ENCODE data around the gene MAGEA1. TPM values are rescaled to one million over a fixed set of nuclear protein-coding genes. Genes with fewer than 3 reads are reported as not detected.
"Not testable (repeated sequence)": the region's sequence is repeated elsewhere in the genome, so short reads cannot be mapped to it uniquely, and the experiment has no call there.

MAGEA1 gene
- total and polyA plus RNA-seq, 2 donors (not counting 1 experiment from before 2014, with no cell fraction given), result not detected

DNA sequence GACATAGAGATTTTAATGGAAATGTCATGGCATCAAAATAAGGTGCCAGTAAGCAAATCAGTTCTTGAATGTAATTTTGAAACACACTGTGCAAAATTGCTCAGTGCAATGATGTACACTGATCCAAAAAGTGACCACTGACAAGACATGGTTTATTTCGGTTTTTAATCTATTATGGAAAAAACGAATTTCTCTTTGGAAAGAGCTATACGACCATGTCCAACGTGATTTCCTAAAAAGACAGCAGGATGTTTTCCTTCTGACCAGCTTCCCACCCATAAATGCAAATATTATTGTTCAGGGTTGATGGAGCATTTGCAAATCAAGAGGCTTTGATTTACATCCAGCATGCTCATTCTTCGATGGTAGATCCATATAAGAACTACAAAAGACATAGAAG is 17.1 kb upstream of the MAGEA1 start:
- no peak overlapping the region for H3K4me3 Mint-ChIP-seq
- ChIA-PET CTCF (no interaction called here), POLR2A (no interaction called here)
- intact Hi-C loops (cut with micrococcal nuclease), result no loop called here
- H3K27me3 ChIP-seq (replicated peaks in 1 of 4; ENCODE audit: control extremely low read depth in 1 of 4, control insufficient read depth in 3 of 4, insufficient read depth in 4 of 4, low read length in 3 of 4), result peaks cover 0 to 3% (median 0%) of the 10 kb centered on the region in 4 experiments
- H3K9me3 Mint-ChIP-seq (ENCODE audit: insufficient read depth), result no peaks in the 10 kb centered on the region
- no peaks in the 10 kb centered on the region for H3K9me3 ChIP-seq (ENCODE audit: control extremely low read depth in 1 of 3, control insufficient read depth in 2 of 3, insufficient read depth in 1 of 3, low read length in 2 of 3)
- no peaks in the 10 kb centered on the region for H3K4me1 Mint-ChIP-seq
- no peak overlapping the region for H3K4me3 ChIP-seq (ENCODE audit: control extremely low read depth in 1 of 5, extremely low read depth in 1 of 5, insufficient read depth in 1 of 5, low read depth in 2 of 5, low read length in 4 of 5)
- WGBS (ENCODE audit: insufficient coverage), result no CpG with 5 or more reads among the region's 5 CpGs
- DNase-seq, result no peak
- H4K20me1 ChIP-seq (ENCODE audit: control insufficient read depth, insufficient read depth, low read length, poor library complexity, severe bottlenecking), result no peaks in the 10 kb centered on the region
- peaks cover 14% of the 10 kb centered on the region for H3K27me3 Mint-ChIP-seq
- H3K36me3 ChIP-seq (replicated peaks in 1 of 2; ENCODE audit: control extremely low read depth in 1 of 2, control insufficient read depth in 1 of 2, extremely low read depth in 1 of 2, insufficient read depth in 2 of 2, low read length in 1 of 2), result no peaks in the 10 kb centered on the region
- H3K4me1 ChIP-seq (ENCODE audit: control insufficient read depth in 2 of 2, insufficient read depth in 2 of 2, low read length in 2 of 2), result no peaks in the 10 kb centered on the region
- H3K79me2 ChIP-seq (ENCODE audit: control insufficient read depth, insufficient read depth, low read length), result no peaks in the 10 kb centered on the region
- no peak overlapping the region for H3K4me2 ChIP-seq (replicated peaks; ENCODE audit: low read depth, low read length, poor library complexity, severe bottlenecking)
- H3K27ac Mint-ChIP-seq, result no peak overlapping the region
- no peak for ATAC-seq (ENCODE audit: low read depth)
- H3K27ac ChIP-seq (ENCODE audit: low read length in 2 of 2), result no peak overlapping the region
- no peak for TF ChIP-seq EZH2 (IDR thresholded peaks at IDR 0.05; ENCODE audit: borderline replicate concordance, insufficient read depth, low read depth, low read length, poor library complexity, severe bottlenecking)
- TF ChIP-seq, protein P1, sequence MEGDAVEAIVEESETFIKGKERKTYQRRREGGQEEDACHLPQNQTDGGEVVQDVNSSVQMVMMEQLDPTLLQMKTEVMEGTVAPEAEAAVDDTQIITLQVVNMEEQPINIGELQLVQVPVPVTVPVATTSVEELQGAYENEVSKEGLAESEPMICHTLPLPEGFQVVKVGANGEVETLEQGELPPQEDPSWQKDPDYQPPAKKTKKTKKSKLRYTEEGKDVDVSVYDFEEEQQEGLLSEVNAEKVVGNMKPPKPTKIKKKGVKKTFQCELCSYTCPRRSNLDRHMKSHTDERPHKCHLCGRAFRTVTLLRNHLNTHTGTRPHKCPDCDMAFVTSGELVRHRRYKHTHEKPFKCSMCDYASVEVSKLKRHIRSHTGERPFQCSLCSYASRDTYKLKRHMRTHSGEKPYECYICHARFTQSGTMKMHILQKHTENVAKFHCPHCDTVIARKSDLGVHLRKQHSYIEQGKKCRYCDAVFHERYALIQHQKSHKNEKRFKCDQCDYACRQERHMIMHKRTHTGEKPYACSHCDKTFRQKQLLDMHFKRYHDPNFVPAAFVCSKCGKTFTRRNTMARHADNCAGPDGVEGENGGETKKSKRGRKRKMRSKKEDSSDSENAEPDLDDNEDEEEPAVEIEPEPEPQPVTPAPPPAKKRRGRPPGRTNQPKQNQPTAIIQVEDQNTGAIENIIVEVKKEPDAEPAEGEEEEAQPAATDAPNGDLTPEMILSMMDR (IDR thresholded peaks at IDR 0.05), result no peak
- no peak overlapping the region for H2AFZ ChIP-seq (ENCODE audit: insufficient read depth, low read depth, low read length, poor library complexity, severe bottlenecking)
- no peak overlapping the region for H3K9ac ChIP-seq (ENCODE audit: low read length)

DNA sequence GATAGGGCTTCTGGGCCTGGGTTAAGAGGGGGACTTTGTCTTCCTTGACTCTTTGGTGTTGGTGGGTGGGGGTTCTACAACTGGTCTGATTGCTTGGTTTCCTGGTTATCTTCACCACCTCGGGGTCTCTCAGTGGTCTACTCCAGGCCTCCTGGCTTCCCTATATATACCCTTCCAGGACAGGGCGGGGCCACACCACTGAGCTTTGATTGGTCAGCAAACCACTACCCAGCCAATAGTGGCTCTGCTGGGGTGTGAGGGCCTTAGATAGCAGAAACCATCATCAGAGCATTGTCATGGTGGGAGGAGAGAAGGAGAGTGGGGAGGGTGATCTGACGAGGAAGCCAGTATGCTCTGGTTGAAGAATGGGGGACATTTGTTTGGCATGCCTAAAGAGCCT is 14.4 kb upstream of the MAGEA1 start:
- H3K4me1 ChIP-seq (ENCODE audit: control insufficient read depth in 2 of 2, insufficient read depth in 2 of 2, low read length in 2 of 2), result no peaks in the 10 kb centered on the region
- H3K9ac ChIP-seq (ENCODE audit: low read length), result no peak overlapping the region
- no peaks in the 10 kb centered on the region for H4K20me1 ChIP-seq (ENCODE audit: control insufficient read depth, insufficient read depth, low read length, poor library complexity, severe bottlenecking)
- CTCF ChIA-PET, result no interaction called here
- H3K36me3 ChIP-seq (replicated peaks in 1 of 2; ENCODE audit: control extremely low read depth in 1 of 2, control insufficient read depth in 1 of 2, extremely low read depth in 1 of 2, insufficient read depth in 2 of 2, low read length in 1 of 2), result no peaks in the 10 kb centered on the region
- no peak overlapping the region for H3K27ac ChIP-seq (ENCODE audit: low read length in 2 of 2)
- H3K9me3 ChIP-seq (ENCODE audit: control extremely low read depth in 1 of 3, control insufficient read depth in 2 of 3, insufficient read depth in 1 of 3, low read length in 2 of 3), result no peaks in the 10 kb centered on the region
- H3K27me3 ChIP-seq (replicated peaks in 1 of 4; ENCODE audit: control extremely low read depth in 1 of 4, control insufficient read depth in 3 of 4, insufficient read depth in 4 of 4, low read length in 3 of 4), result peaks cover 0 to 3% (median 0%) of the 10 kb centered on the region in 4 experiments
- H3K79me2 ChIP-seq (ENCODE audit: control insufficient read depth, insufficient read depth, low read length), result no peaks in the 10 kb centered on the region
- intact Hi-C loops (cut with micrococcal nuclease), result no loop called here
- H3K4me1 Mint-ChIP-seq, result no peaks in the 10 kb centered on the region
- 100% methylated on average over 1 of the region's 3 CpGs for WGBS (ENCODE audit: insufficient coverage)
- H3K27me3 Mint-ChIP-seq, result peaks cover 13% of the 10 kb centered on the region
- DNase-seq (no peak), ATAC-seq (ENCODE audit: low read depth) (no peak)
- no peak overlapping the region for H3K27ac Mint-ChIP-seq
- no peak overlapping the region for H3K4me3 Mint-ChIP-seq
- TF ChIP-seq EZH2 (IDR thresholded peaks at IDR 0.05; ENCODE audit: borderline replicate concordance, insufficient read depth, low read depth, low read length, poor library complexity, severe bottlenecking), result no peak
- TF ChIP-seq, protein P1 (IDR thresholded peaks at IDR 0.05), result no peak
- POLR2A ChIA-PET, result no interaction called here
- no peak overlapping the region for H3K4me3 ChIP-seq (ENCODE audit: control extremely low read depth in 1 of 5, extremely low read depth in 1 of 5, insufficient read depth in 1 of 5, low read depth in 2 of 5, low read length in 4 of 5)
- no peak overlapping the region for H3K4me2 ChIP-seq (replicated peaks; ENCODE audit: low read depth, low read length, poor library complexity, severe bottlenecking)
- H2AFZ ChIP-seq (ENCODE audit: insufficient read depth, low read depth, low read length, poor library complexity, severe bottlenecking), result no peak overlapping the region
- no peaks in the 10 kb centered on the region for H3K9me3 Mint-ChIP-seq (ENCODE audit: insufficient read depth)

DNA sequence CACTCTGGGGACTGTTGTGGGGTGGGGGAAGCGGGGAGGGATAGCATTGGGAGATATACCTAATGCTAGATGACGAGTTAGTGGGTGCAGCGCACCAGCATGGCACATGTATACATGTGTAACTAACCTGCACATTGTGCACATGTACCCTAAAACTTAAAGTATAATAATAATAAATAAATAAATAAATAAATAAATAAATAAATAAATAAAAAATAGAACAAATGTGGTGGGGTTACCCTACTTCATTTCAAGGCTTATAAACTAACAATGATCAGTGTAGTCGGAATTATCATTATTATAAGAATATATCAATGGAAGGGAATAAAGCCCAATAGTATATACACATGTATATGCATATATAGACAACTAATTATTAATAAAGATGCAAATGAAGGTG is 10.7 kb upstream of the MAGEA1 start:
- H3K4me1 Mint-ChIP-seq; ATAC-seq (ENCODE audit: low read depth); H3K4me1 ChIP-seq (ENCODE audit: control insufficient read depth in 2 of 2, insufficient read depth in 2 of 2, low read length in 2 of 2); H2AFZ ChIP-seq (ENCODE audit: insufficient read depth, low read depth, low read length, poor library complexity, severe bottlenecking); H3K4me3 ChIP-seq (ENCODE audit: control extremely low read depth in 1 of 5, extremely low read depth in 1 of 5, insufficient read depth in 1 of 5, low read depth in 2 of 5, low read length in 4 of 5); H3K9me3 Mint-ChIP-seq (ENCODE audit: insufficient read depth); H4K20me1 ChIP-seq (ENCODE audit: control insufficient read depth, insufficient read depth, low read length, poor library complexity, severe bottlenecking); H3K9me3 ChIP-seq (ENCODE audit: control extremely low read depth in 1 of 3, control insufficient read depth in 2 of 3, insufficient read depth in 1 of 3, low read length in 2 of 3); H3K79me2 ChIP-seq (ENCODE audit: control insufficient read depth, insufficient read depth, low read length); CTCF ChIA-PET; H3K4me3 Mint-ChIP-seq; H3K9ac ChIP-seq (ENCODE audit: low read length); H3K4me2 ChIP-seq (replicated peaks; ENCODE audit: low read depth, low read length, poor library complexity, severe bottlenecking); POLR2A ChIA-PET; DNase-seq; intact Hi-C loops (cut with micrococcal nuclease); H3K36me3 ChIP-seq (replicated peaks in 1 of 2; ENCODE audit: control extremely low read depth in 1 of 2, control insufficient read depth in 1 of 2, extremely low read depth in 1 of 2, insufficient read depth in 2 of 2, low read length in 1 of 2); H3K27ac ChIP-seq (ENCODE audit: low read length in 2 of 2); H3K27me3 ChIP-seq (replicated peaks in 1 of 4; ENCODE audit: control extremely low read depth in 1 of 4, control insufficient read depth in 3 of 4, insufficient read depth in 4 of 4, low read length in 3 of 4); H3K27ac Mint-ChIP-seq: not testable (repeated sequence)
- no CpG with 5 or more reads among the region's 4 CpGs for WGBS (ENCODE audit: insufficient coverage)
- peaks cover 25% of the 10 kb centered on the region for H3K27me3 Mint-ChIP-seq

All from B cell (primary cell).